CD4-positive, alpha-beta T cell treated with Interferon gamma for 1 hour (primary cell): ENCODE results near the gene SYS1.
"Not testable (repeated sequence)": the region's sequence is repeated elsewhere in the genome, so short reads cannot be mapped to it uniquely, and the experiment has no call there.

Source experiments
- DNase-seq: peaks from one replicate; pipeline ENCODE4 v3.0.0-alpha.2; 2020

SYS1 gene

DNA sequence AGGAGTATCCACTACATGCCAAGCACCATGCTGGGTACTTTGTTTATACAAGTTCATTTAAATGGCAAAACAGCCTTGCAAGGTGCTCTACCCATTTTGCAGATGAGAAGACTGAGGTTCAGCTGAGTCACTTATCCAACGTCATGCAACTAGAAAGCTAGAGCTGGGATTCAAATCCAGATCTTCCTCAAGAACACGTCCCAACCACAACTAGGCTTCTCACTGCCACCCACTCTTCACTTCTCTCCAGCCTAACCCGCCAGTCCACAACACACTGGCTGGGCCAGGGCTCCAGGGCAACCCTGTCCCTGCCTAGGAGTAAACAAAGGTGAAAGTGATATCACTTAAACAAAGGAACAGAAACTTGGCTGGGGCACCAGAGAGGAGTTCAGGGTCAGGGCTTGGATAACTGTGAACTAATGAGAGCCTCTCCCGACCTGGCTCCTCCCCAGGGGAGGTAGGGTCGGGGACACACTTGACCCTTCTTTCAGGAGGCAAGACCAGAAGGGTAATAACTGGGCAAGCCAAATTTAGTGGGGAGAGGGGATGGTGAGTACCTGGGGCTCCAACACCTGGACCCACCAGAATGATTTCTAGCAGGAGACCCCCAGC, 22.6 kb upstream of the SYS1 start:
- DNase-seq = no peak

DNA sequence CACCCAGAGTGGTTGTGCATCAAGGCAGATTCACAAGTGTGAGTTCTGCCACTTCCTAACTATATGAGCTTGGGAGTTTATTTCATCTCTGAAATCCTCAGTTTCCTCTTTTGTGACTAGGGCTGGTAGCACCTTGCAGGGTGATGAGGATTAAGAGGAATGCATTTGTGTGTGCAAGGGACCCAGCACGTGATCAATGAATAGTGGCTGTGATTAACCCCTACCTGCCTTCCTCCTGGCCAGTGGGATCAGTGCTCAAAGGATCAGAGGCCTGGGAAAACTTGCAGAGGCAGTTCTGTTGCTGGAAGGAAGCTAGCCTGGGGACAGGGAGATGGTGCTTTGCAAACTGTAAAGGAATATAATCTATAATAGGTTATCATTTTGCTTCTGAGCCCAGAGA, 22.0 kb upstream of the SYS1 start:
- DNase-seq = no peak

DNA sequence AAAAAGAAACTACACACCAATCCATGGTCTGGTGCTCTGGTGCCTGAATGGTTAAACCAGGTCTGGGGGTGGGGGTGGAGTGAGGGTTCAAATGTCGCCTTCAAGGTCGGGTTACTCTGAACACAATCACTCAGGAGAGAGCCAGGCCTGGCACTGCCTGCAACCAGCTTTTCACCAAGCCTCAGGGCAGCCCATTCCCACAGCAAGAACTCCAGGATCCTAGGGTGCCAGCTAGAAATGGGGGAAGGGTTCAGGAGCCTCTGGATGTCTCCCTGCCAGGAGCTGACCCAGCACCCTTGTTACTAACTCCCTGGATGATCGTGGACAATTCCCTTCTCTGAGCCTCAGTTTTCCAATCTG, 21.4 kb upstream of the SYS1 start:
- no peak for DNase-seq

DNA sequence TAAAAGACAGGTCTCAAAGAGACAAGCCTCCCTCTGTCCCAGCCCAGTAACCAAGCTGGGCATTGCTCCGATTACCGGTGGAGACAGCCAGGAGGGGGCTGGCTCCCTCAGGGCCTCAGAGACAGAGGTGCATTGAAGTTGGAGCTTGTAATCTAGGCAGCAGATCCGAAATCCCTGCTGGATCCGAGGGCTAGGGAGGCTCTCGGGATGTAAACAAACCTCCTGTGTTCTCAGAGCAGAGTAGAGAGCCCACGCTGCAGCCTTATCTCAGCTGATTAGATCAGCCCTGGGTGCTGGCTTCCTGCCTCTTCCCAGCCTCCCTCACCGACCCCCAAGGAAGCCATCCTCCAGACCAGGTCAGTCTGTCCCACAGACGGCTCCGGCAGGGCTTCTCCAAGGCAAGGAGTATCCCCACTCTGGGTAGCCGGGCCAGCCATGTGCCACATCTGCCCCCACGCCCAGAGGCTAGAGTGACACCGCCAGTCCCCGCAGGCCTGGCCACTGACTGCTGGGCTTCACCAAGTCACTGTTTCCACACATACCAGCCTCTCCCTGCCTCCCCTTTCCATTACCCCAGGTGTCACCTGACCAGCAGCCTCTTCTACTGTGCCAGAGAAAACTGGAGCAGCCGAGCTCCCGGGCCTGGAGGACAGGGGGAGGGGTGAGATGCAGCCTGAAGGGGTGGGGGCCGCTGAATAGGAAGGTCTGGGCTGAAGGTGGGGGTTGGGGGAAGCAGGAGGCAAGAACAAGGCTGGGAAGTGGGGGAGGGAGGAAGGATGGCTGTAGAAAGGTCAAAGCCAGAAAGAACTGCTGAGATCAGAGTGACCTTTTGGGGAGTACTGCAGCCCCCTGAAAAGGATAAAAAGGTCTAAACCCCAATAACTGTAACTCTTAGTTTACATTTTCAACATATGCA, 20.8 kb upstream of the SYS1 start:
- no peak for DNase-seq

DNA sequence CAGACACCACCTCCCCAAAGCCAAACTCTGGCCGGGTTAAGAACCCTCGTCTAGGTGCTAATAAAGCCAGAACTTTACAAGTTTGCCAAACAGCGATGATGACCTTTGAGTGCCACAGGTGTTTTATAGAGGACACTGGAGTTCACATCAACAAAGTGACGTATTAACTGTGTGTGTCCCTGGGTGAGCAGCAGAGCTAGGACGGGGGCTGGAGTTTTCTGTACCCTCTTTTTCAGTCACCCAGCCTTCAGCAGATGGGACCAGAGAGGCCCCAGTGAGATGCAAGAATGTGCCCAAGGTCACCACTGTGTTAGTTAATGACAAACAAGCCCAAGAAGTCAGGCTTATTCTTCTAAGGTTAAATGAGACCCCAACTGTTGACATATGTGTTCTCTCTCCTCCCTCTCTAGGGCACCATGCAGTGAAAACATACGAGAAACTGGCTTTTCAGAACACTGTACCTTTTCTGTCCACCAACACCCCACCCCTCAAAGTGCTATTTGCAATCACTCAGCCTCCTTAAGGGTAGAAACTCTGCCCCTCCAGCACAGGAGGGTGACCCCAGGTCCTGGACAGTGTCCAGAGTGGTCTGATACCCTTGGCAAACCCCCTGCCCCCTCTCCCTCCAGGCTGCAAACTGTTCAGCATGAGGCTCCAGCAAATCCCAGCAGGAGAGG, 20.0 kb upstream of the SYS1 start:
- no peak for DNase-seq

DNA sequence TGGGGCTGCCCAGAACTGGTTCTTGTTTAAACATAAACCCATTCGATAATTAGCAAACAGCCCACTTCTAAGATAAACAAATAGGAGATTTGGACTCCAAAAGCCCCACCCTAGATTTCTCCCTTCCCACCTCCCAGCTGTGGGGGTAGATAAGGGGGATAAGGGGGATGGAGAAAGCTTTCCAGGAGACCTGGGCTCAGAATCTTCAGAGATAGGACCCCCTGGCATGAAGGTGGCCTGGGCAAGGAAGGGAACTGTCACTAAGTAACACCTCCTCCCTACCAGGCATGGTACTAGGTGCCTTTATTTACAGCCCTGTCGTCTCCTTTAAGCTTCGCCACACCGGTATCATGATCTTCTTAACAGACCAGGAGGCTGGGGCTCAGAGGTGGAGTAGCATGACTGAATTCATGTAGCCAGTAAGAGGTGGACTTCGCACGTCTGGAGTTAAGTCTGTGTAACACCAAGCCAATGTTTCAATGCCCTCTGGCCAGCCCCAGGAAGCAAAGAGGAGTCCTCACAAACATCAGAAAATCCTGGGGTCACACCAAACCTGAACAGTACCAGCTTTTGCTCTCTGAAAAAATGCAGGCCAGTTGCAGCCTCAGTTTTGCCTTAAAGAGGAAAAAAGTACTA, 19.3 kb upstream of the SYS1 start:
- no peak for DNase-seq

DNA sequence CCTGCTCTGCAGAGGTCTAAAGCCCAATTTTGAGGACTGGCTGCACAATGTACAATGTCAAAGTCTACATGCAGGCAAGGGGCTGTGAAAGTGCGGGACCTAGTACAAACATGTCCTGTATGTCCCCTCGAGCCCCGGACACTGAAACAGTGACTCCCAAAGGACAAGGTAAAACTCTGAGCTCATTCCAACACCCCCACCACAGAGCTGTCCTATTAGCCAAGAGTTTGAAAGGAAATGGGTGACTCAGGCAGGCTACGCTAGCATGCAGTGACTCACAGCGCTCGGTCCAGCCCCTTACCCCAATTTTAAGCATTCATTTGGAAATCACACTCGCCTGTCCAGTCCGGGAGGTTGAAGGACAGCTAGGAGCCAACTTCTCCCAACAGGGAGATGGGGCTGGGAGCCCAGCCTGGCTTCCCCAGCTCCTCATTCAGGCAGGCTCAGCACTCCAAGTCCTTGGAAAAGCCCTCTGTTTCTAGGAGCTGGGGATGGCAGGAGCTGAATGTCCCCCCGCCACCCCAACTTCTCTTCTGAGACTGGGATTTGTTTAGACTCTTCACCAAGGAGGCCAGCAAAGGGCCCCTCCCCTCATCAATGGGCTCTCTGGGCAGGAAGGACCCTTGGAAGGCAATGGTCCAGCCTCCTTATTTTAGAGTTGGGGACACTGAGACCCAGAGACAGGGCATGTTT, 18.6 kb upstream of the SYS1 start:
- peak; percentile 46 for DNase-seq

DNA sequence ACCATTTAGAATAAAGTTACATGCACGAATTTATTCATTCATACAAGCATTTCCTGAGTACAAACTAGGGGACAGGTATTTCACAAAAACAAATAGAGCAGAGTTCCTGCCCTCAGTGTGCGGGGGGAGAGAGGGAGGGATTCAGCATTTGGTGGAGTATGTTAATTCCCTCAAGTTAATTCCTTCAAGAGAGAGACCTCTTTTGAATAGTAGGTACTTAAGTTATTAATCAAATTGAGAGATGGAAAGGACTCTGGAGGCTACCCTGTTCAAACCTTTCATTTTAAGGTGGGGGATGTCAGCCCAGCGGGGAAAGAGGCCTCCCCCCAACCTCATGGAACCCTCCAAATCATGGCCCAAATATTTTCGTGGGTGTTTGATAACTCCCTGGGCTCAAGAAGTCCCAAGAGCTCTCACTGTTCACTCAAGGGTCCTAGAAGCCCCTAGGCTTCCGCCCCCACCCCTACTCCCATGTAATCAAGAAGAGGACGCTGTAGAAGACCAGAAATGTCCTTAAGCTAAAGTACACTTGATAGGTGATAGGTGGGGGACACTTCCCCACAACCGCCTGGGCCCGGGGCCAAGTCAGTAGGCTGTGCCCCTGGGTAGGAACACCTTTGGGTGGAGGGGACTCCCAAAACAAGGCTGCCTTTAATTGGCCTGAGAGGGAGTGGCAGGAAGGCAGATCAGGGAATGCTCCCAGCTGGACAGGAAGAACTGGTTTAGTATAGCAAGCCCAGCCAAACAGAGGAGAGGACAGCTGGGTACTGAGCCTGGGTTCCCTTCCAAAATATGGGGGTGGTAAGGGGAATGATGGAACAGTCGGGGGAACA, 17.6 kb upstream of the SYS1 start:
- no peak for DNase-seq

DNA sequence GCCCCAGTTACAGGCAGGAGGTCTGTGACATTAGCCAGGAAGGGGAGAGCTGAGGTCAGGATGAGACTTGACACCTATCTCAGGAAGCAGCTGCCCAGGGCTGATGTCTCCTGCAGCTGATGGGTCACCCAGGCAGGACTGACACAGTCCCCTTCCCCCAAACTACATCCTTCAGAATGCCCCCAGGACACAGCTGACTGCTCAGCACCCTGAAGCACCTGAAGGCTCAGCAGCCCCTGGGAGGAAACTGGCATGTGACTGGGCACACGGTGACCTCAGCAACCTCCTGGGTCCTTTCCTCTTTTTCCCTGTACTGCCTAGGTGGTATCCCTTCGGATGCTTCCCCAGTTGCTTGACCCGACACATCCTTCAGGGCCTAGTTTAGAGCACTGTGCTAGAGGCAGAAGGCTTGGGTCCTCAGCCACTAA, 16.7 kb upstream of the SYS1 start:
- DNase-seq = no peak

DNA sequence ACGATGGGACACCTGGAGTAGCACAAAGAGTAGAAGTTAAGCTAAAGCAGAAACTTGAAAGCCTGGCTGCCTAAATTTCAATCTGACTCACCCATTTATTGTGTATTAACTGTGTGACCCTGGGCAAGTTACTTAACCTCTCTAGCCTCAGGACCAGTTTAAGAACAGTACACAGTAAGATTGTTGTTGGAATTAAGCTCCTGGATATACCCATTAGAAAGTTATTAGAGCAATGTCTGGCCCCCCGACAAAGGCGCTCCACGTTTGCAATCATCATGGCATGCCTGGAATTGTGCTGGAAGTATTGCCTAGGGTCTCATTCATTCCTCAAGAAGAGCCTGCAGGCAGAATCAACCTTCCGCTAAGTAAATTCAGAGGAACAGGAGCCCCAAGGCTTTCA, 16.1 kb upstream of the SYS1 start:
- no peak for DNase-seq

DNA sequence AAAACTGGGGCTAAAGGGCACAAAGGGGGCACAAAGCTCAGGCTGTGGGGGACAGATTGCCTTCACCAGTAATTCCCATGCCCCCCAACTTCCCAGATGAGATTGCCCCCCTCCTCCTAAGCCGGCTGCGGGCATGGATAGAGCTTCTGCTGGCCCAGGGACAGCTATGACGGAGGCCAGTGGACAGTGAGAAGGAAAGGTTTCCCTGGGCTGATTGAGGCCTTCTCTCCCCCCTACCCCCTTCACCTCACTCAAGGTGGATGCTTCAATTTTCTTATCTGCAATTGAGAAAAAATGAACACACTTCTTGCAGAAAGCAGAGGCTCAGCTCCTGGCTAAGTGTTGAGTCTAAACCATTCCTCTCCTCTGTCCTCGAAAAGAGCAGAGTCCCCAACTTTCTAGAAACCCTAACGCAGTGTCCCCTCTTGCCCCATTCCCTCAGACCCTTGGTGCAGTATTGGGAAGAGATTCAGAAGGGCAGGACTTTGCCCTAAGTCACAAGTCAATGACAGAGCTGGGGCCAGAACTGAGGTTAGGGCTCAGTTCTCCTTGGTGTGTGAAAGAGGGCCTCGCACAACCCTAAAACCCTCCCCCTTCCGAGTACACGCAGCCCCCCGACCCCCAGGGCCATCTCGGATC, 15.5 kb upstream of the SYS1 start:
- no peak for DNase-seq

DNA sequence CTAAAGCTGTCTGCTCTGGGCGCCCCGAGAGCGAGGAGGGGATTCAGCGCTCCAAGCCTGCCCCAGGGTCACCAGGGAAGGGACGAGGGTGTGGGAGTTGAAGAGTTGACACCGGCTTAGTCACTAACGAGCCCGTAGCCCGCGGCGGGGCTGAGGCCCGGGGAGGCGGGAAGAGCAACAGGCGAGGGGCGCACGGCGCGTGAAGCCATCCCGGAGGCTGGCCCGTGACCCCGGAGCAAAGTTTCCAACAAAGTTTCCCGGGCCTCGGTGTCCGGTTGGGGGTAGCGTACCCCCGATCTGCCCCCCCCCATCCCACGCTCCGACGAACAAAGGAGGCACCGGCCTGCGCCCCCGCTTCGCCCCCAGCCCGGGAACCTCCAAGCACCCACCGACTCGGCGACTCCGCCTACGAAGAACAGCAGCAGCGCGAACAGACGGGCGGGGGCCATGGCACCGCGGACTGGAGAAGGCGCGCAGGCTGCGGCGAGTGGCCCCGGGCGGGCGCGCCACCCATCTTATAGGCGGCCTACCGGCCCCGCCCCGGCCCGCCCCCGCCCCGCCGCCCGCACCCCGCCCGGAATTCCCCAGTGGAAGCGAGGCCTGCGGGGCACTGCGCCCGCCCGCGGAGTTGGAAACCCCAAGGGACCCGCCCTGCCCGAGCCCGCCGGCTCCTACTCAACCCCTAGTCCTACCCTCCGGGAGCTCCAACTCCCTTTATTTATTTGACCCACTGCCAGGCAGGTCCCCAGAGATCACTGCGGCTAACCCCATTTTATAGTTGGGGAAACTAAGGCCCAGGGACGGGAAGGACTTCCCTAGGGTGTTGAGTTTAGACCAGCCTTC, 14.8 kb upstream of the SYS1 start, which contains the start of gene SDC4:
SDC4 (minus strand) TSS at position 489 of the 843 bp plus-strand sequence; CDS start at position 449, 40 bp downstream.
- DNase-seq = peak; percentile 50

DNA sequence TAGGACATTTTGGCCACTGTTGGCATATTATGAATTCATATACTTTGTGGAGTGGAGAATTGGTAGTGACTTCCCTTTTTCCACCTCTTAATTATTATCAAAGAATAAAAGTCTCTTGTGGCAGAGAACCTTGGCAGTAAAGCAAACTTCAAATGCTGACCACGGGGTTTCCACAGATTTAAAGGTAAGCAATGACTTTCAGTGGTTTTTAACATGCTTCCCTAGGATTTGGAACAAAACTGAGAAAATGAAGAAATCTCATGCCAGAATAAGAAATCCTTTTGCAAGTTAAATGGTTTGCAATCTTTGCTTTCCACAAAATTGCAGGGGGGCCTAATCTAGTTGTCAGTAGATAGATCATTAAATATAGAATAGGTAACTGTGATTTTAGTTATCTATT, 12.7 kb upstream of the SYS1 start:
- no peak for DNase-seq

DNA sequence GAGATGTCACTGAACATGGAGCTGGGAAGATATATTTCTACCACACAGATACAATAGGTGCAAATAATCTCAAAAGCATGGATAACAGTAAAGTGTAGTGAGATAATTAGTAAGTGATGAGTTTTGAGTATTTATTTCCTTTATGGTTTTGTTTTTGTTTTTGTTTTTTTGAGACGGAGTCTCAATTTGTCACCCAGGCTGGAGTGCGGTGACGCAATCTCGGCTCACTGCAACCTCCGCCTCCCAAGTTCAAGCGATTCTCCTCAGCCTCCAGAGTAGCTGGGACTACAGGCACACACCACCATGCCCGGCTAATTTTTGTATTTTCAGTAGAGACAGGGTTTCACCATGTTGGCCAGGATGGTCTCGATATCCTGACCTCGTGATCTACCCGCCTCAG, 12.2 kb upstream of the SYS1 start:
- not testable (repeated sequence) for DNase-seq

DNA sequence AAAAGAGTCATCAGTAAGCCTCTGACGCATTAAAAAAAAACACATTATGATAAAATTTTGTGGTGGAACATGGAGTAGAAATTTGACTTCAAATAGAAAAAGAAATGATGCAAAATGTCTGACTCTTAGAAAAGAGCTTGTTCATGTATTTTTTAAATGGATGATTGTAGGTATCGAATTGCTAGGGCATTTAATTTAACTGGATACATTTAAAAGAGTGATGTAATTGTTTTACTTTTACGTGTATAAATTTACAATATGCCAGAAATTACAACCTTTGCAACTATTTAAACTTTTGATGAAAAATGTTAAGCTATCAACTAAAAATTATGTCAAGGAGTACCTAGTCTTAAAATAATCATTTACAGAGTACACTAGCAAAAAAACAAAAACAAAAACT, 10.2 kb upstream of the SYS1 start:
- DNase-seq = no peak

DNA sequence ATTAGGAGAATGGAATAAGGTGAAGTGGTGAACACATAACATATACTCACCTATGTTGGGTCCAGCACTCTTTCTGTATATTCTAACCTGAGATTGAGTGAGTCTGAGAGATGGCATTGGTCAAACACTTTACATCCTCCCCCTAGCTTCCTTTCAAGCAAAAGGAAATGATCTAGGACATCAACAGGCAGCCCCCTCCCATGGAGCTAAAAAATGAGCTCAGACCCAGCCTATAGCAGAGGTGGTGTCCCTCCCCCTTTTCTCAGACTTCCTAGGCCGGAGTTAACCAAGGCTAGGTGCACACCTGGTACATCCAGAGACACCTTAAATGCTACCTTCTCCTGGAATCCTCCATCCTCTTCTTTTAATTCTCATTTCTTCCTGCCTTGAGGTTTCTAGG, 9.2 kb upstream of the SYS1 start:
- no peak for DNase-seq

DNA sequence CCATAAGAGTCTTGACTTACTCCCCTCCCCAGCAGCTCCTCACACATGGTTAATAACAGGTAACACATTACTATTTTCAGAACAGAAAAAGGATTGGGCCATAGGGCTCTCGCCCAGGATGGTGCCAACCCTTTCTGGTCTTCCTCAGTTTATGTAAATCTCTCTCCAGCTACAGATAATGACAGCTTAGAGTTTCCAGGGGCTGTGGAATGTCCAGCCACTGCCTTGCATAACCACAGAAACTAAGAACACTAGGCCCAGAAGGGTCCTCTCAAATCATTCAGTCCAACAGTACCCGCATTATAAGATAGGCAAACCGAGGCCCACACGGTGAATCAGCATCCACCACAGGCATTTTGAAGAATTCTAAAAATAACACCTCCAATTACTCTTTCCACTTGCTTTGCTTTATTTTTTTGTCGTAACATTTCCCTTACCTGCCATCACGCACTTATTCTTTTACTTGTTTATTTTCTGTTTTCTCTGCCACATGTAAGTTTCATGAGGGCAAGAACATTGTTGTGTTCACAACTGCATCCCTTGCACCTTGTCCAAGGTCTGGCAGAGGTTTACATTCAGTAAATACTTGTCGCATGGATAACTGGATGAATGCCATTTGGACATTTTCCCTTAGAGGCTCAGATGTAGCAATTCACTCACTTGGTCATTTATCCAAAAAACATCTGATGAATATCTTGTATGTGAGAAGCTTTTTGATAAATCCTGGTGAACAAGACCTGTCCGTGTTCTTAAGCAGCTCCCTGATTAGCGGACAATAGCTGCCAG, 8.3 kb upstream of the SYS1 start:
- DNase-seq = no peak

DNA sequence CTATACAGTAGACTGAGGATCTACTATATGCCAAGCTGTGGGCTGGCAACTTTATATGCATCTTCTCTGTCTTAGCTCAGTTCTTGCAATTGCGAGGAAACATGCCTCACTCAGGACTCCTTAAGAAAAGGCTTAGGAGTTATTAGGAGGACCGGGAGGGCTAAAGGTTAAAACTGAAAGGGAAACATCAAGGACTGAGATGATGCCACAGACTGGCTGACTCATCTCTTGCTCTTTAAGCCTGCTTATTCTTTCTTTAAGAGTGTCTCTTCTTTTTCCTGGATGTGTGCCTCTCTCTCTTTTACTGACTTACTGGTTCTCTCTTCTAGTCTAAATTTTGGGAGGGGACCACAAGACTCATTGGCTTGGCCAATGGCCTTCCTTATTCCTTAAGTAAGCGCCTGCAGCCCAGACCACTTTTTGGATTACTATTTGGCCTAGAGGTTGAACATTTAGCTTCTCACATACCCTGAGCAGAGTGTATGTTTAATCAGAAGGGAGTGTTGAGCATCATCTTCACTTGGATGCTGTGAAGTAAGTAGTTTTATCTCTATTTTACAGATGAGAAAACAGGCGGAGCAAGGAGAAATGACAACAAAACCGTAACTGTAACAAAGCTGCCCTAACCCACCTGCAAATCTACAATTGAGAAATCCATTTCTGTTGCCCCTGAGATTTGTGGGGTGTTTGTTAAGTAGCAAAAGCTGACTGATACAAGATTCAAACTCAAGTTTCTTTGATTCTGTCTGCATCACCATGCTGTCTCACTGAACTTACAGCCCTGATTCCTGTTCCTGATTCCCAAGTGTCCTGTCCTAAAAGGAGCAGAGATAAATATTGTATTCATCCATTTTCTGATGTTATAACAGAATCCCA, 7.5 kb upstream of the SYS1 start:
- no peak for DNase-seq
